GM12878 (cell line): ENCODE measurements around the gene CDPF1. TPM values are rescaled to one million over a fixed set of nuclear protein-coding genes. Genes with fewer than 3 reads are reported as not detected.
A peak's percentile ranks its signal among the peaks of the same experiment; 100 is the strongest.

ENCODE experiments used
- CEBPB ChIP-seq, 2 experiments: fragments of 150-350 bp in 1 of 2; IDR thresholded peaks; 2 replicates each; pipeline ENCODE4 v1.6.1; 2012 to 2014; ENCODE audit warnings: low read depth in 2 of 2, low read length in 2 of 2, borderline replicate concordance in 1 of 2, inconsistent platforms in 1 of 2
- EED ChIP-seq: sonication (generic); IDR thresholded peaks from 2 replicates; pipeline ENCODE4 v1.6.1; 2016; ENCODE audit warnings: antibody characterized with exemption, low read depth
- IRF5 ChIP-seq: fragments of 450-650 bp; IDR thresholded peaks from 2 replicates; pipeline ENCODE4 v1.6.1; 2017; ENCODE audit warnings: borderline replicate concordance
- KDM1A ChIP-seq: fragments of 200-600 bp; sonication (generic); IDR thresholded peaks from 2 replicates; pipeline ENCODE4 v1.6.1; 2016; ENCODE audit warnings: borderline replicate concordance
- LARP7 ChIP-seq: fragments of 450-650 bp; IDR thresholded peaks from 2 replicates; pipeline ENCODE4 v1.6.1; 2017; ENCODE audit warnings: mild to moderate bottlenecking
- NKRF ChIP-seq: fragments of 450-650 bp; conservative IDR thresholded peaks from 2 replicates; pipeline ENCODE4 v1.6.1; 2017; ENCODE audit warnings: mild to moderate bottlenecking, moderate library complexity
- RBBP5 ChIP-seq: fragments of 200-600 bp; sonication (generic); conservative IDR thresholded peaks from 2 replicates; pipeline ENCODE4 v1.6.1; 2016
- SRF ChIP-seq, 2 experiments: IDR thresholded peaks; 2 replicates each; pipeline ENCODE4 v1.6.1; 2011; ENCODE audit warnings: low read depth in 2 of 2, low read length in 2 of 2, mild to moderate bottlenecking in 1 of 2, moderate library complexity in 1 of 2
- USF1 ChIP-seq: IDR thresholded peaks from 2 replicates; pipeline ENCODE4 v1.6.1; 2011; ENCODE audit warnings: borderline replicate concordance, low read depth, mild to moderate bottlenecking, moderate library complexity, mixed read lengths, low read length; ENCODE audit not compliant: insufficient read depth; ENCODE audit errors: extremely low read length
- ZBTB33 ChIP-seq: fragments of 450-650 bp; IDR thresholded peaks from 2 replicates; pipeline ENCODE4 v1.6.1; 2017; ENCODE audit warnings: mild to moderate bottlenecking
- ZBTB4 ChIP-seq: fragments of 450-650 bp; formaldehyde crosslinking; IDR thresholded peaks from 2 replicates; pipeline ENCODE4 v1.4.0; 2022; ENCODE audit warnings: mild to moderate bottlenecking, moderate library complexity
- ZBTB40 ChIP-seq: fragments of 450-650 bp; IDR thresholded peaks from 2 replicates; pipeline ENCODE4 v1.6.1; 2016; ENCODE audit warnings: mild to moderate bottlenecking, moderate library complexity, borderline replicate concordance
- ZZZ3 ChIP-seq: IDR thresholded peaks from 2 replicates; pipeline ENCODE4 v1.6.1; 2011; ENCODE audit warnings: low read depth; ENCODE audit not compliant: control insufficient read depth, insufficient read length
- polyA plus RNA-seq, 11 experiments: library from polyadenylated mRNA; depleted of rRNA in 4 of 11; unstranded in 6 of 11; stranded (reverse) in 5 of 11; fragments of >200 nt; fragmentation: Nextera tagmentation in 4 of 11; fragmentation: Illumina TruSeq in 1 of 11; extraction: Ambion mirVana in 4 of 11; extraction: Trizol in 1 of 11; gene quantifications; 1 replicate in 1 of 11; 2 replicates in 10 of 11; pipeline versions ENCODE4 v1.2.1 to v1.2.3, GENCODE V29; 2011 to 2016; ENCODE audit warnings: inconsistent platforms in 2 of 11, missing spikeins in 2 of 11, low read depth in 1 of 11
- total RNA-seq, 4 experiments: library from RNA; depleted of rRNA in 3 of 4; stranded (reverse); fragments of >200 nt in 3 of 4; fragmentation: Illumina TruSeq in 1 of 4; extraction: Trizol in 1 of 4; gene quantifications; 2 replicates each; pipeline versions ENCODE4 v1.2.1 to v1.2.3, GENCODE V29; 2013 to 2021

CDPF1 gene
- total and polyA plus RNA-seq, 10 of the 15 experiments (the other 5 are each of a cell fraction or from before 2014, with no cell fraction given) = 1.0 to 22.4 (median 7.9) TPM

- no peak for TF ChIP-seq ZBTB40
- TF ChIP-seq IRF5 = no peak
- TF ChIP-seq CEBPB (IDR thresholded peaks at IDR 0.05; ENCODE audit: borderline replicate concordance in 1 of 2, low read depth in 2 of 2, low read length in 2 of 2) = no peak
- TF ChIP-seq RBBP5 = no peak
- no peak for TF ChIP-seq ZZZ3
- no peak for TF ChIP-seq EED
- TF ChIP-seq NKRF = peak; percentile 41; the same call in 1 of the 2 replicates
- no peak for TF ChIP-seq SRF (IDR thresholded peaks at IDR 0.05; ENCODE audit: low read depth in 2 of 2, low read length in 2 of 2)
- TF ChIP-seq ZBTB33 = no peak
- TF ChIP-seq LARP7 = no peak
- no peak for TF ChIP-seq KDM1A
- TF ChIP-seq USF1 = no peak
- no peak for TF ChIP-seq ZBTB4 (CRISPR knock-in tag)
These were observed 31.0 kb upstream of the CDPF1 start (continued) for GRCh38 chr22:46280999-46281623.
